ENCODE results near the gene ADD1. TPM values are rescaled to one million over a fixed set of nuclear protein-coding genes. Genes with fewer than 3 reads are reported as not detected.

Gene ADD1
- total and polyA plus RNA-seq, 2 donors (not counting 1 experiment from before 2014, with no cell fraction given) = 164 to 171 TPM

- H3K36me3 ChIP-seq (ENCODE audit: control insufficient read depth, insufficient read depth, low read length) = peaks cover 7% of the 10 kb centered on the region
- TF ChIP-seq EZH2 (IDR thresholded peaks at IDR 0.05; ENCODE audit: low read length, missing control alignments) = no peak
- DNase-seq (ENCODE audit: low read depth in 2 of 2) = no peak
- no peak overlapping the region for H3K9ac ChIP-seq (ENCODE audit: insufficient read depth, low read length)
- H3K9me3 ChIP-seq (ENCODE audit: control insufficient read depth, insufficient read depth, low read depth, low read length) = no peaks in the 10 kb centered on the region
- H2AFZ ChIP-seq (ENCODE audit: low read length) = no peak overlapping the region
- peaks cover 49% of the 10 kb centered on the region for H3K79me2 ChIP-seq (ENCODE audit: control insufficient read depth, insufficient read depth, low read length)
- peak overlapping the region; percentile 87 to 97 (median 90) for H3K4me3 ChIP-seq (replicated peaks in 1 of 4; ENCODE audit: control extremely low read depth in 1 of 4, insufficient read depth in 1 of 4, low read depth in 3 of 4, low read length in 4 of 4)
- no peaks in the 10 kb centered on the region for H4K20me1 ChIP-seq (ENCODE audit: control insufficient read depth, extremely low read depth, insufficient read depth, low read length)
- no peaks in the 10 kb centered on the region for H3K27me3 ChIP-seq (ENCODE audit: control insufficient read depth, insufficient read depth, low read length)
- peak overlapping the region; percentile 81 for H3K4me2 ChIP-seq (ENCODE audit: extremely low read depth, insufficient read depth, low read length)
- peaks cover 4% of the 10 kb centered on the region for H3K4me1 ChIP-seq (ENCODE audit: control insufficient read depth, extremely low read depth, insufficient read depth, low read length)
- peak overlapping the region; percentile 4 for H3K27ac ChIP-seq (ENCODE audit: insufficient read depth, low read length)
Measured at GRCh38 chr4:2961421-2961810, 117.8 kb downstream of the ADD1 start.

- no peak for DNase-seq (ENCODE audit: low read depth in 2 of 2)
- Histone ChIP-seq H3K36me3 (ENCODE audit: control insufficient read depth, insufficient read depth, low read length) (peaks cover 7% of the 10 kb centered on the region), H3K27ac (ENCODE audit: insufficient read depth, low read length) (peak overlapping the region; percentile 4), H3K4me2 (ENCODE audit: extremely low read depth, insufficient read depth, low read length) (peak overlapping the region; percentile 81), H4K20me1 (ENCODE audit: control insufficient read depth, extremely low read depth, insufficient read depth, low read length) (no peaks in the 10 kb centered on the region), H2AFZ (ENCODE audit: low read length) (no peak overlapping the region), H3K4me3 (replicated peaks in 1 of 4; ENCODE audit: control extremely low read depth in 1 of 4, insufficient read depth in 1 of 4, low read depth in 3 of 4, low read length in 4 of 4) (peak overlapping the region; percentile 87 to 97 (median 90)), H3K4me1 (ENCODE audit: control insufficient read depth, extremely low read depth, insufficient read depth, low read length) (peaks cover 4% of the 10 kb centered on the region), H3K9ac (ENCODE audit: insufficient read depth, low read length) (no peak overlapping the region), H3K79me2 (ENCODE audit: control insufficient read depth, insufficient read depth, low read length) (peaks cover 49% of the 10 kb centered on the region), H3K27me3 (ENCODE audit: control insufficient read depth, insufficient read depth, low read length) (no peaks in the 10 kb centered on the region), H3K9me3 (ENCODE audit: control insufficient read depth, insufficient read depth, low read depth, low read length) (no peaks in the 10 kb centered on the region)
- TF ChIP-seq EZH2 (IDR thresholded peaks at IDR 0.05; ENCODE audit: low read length, missing control alignments) = no peak
- TF ChIP-seq, protein P1, sequence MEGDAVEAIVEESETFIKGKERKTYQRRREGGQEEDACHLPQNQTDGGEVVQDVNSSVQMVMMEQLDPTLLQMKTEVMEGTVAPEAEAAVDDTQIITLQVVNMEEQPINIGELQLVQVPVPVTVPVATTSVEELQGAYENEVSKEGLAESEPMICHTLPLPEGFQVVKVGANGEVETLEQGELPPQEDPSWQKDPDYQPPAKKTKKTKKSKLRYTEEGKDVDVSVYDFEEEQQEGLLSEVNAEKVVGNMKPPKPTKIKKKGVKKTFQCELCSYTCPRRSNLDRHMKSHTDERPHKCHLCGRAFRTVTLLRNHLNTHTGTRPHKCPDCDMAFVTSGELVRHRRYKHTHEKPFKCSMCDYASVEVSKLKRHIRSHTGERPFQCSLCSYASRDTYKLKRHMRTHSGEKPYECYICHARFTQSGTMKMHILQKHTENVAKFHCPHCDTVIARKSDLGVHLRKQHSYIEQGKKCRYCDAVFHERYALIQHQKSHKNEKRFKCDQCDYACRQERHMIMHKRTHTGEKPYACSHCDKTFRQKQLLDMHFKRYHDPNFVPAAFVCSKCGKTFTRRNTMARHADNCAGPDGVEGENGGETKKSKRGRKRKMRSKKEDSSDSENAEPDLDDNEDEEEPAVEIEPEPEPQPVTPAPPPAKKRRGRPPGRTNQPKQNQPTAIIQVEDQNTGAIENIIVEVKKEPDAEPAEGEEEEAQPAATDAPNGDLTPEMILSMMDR (conservative IDR thresholded peaks at IDR 0.05 in 1 of 2, IDR thresholded peaks at IDR 0.05 in 1 of 2; ENCODE audit: low read depth in 1 of 2, low read length in 2 of 2) = peak in 1 of 2 donors; percentile 1
Measured at GRCh38 chr4:2961811-2962441, 118.3 kb downstream of the ADD1 start.

DNA sequence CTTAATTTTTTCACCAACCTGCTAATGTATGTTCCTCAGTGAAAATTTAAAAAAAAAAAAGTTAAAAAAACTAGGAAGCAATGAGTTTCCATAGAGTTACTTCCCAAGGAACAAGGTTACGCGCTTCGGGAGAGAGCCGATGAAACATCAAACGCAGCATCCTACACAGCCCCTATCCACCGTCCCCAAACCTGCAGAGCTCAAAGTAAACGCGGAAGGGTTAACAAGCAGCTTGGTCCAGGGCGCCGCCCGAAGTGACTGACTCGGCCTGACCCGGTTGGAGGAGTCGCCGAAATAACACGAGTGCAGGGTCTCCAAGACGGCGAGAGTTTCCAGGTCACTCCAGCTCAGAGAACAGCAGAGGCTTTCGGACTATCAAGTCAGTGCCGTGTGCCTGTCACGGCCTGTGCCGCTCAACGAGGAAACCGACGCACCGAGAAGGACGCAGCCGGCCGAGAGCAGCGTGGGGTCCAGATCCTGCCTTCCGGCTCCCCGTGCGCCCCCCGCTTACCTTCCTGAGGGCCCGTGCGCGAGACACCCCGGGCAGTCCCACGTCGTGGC is 119.0 kb downstream of the ADD1 start:
- Histone ChIP-seq H2AFZ (ENCODE audit: low read length) (peak overlapping the region; percentile 74), H3K4me1 (ENCODE audit: control insufficient read depth, extremely low read depth, insufficient read depth, low read length) (peaks cover 4% of the 10 kb centered on the region), H3K9ac (ENCODE audit: insufficient read depth, low read length) (peak overlapping the region; percentile 95), H3K4me2 (ENCODE audit: extremely low read depth, insufficient read depth, low read length) (peak overlapping the region; percentile 81), H4K20me1 (ENCODE audit: control insufficient read depth, extremely low read depth, insufficient read depth, low read length) (no peaks in the 10 kb centered on the region), H3K9me3 (ENCODE audit: control insufficient read depth, insufficient read depth, low read depth, low read length) (no peaks in the 10 kb centered on the region), H3K4me3 (replicated peaks in 1 of 4; ENCODE audit: control extremely low read depth in 1 of 4, insufficient read depth in 1 of 4, low read depth in 3 of 4, low read length in 4 of 4) (peak overlapping the region; percentile 87 to 97 (median 90)), H3K79me2 (ENCODE audit: control insufficient read depth, insufficient read depth, low read length) (peaks cover 44% of the 10 kb centered on the region), H3K27ac (ENCODE audit: insufficient read depth, low read length) (peak overlapping the region; percentile 91), H3K27me3 (ENCODE audit: control insufficient read depth, insufficient read depth, low read length) (no peaks in the 10 kb centered on the region), H3K36me3 (ENCODE audit: control insufficient read depth, insufficient read depth, low read length) (peaks cover 4% of the 10 kb centered on the region)
- no peak for TF ChIP-seq EZH2 (IDR thresholded peaks at IDR 0.05; ENCODE audit: low read length, missing control alignments)
- TF ChIP-seq, protein P1 (conservative IDR thresholded peaks at IDR 0.05 in 1 of 2, IDR thresholded peaks at IDR 0.05 in 1 of 2; ENCODE audit: low read depth in 1 of 2, low read length in 2 of 2) = no peak
- DNase-seq (ENCODE audit: low read depth in 2 of 2) = peak; percentile 54 to 60

Measured in fibroblast of lung (primary cell).